SK-N-SH (cell line): ENCODE measurements around the gene HCN1. TPM values are rescaled to one million over a fixed set of nuclear protein-coding genes. Genes with fewer than 3 reads are reported as not detected.

Experiments
- CTCF ChIA-PET: fragments of 300-600, 350-600 bp; formaldehyde crosslinking; extraction: SDS; loops from one replicate; lab custom pipeline; 2021; lab: Yijun Ruan, JAX
- POLR2A ChIA-PET: fragments of 350-600 bp; sonication (Branson Sonifier 250); formaldehyde crosslinking; extraction: SDS; loops from one replicate; lab custom pipeline; 2020; ENCODE audit warnings: antibody characterized with exemption, inconsistent platforms; lab: Yijun Ruan, JAX
- DNase-seq: peaks from one replicate; pipeline ENCODE4 v3.0.0; 2012
- H2AFZ ChIP-seq: fragments of 200-600 bp; sonication (generic); 2 replicates; pipeline ENCODE4 v1.8.1; 2016; ENCODE audit warnings: antibody characterized with exemption, mild to moderate bottlenecking, low read depth
- H3F3A ChIP-seq: fragments of 200-600 bp; sonication (generic); replicated peaks from 2 replicates; pipeline ENCODE3; 2016; ENCODE audit warnings: antibody characterized with exemption, mild to moderate bottlenecking; ENCODE audit not compliant: insufficient read depth
- H3K27ac ChIP-seq, 2 experiments: fragments of 200-500 bp in 1 of 2; fragments of 200-600 bp in 1 of 2; sonication (Bioruptor generic) in 1 of 2; sonication (generic), shearing (Covaris generic) in 1 of 2; 2 replicates each; pipeline versions ENCODE4 v1.5.1 to v1.6.1; 2014 to 2016; ENCODE audit warnings: low read depth in 2 of 2, inconsistent platforms in 1 of 2, low read length in 1 of 2, mild to moderate bottlenecking in 1 of 2, mixed read lengths in 1 of 2
- H3K27me3 ChIP-seq: fragments of 200-600 bp; sonication (generic), shearing (Covaris generic); 2 replicates; pipeline ENCODE4 v1.6.1; 2016; ENCODE audit warnings: mixed run types; ENCODE audit not compliant: insufficient read depth
- H3K36me3 ChIP-seq, 2 experiments: fragments of 200-500 bp in 1 of 2; fragments of 200-600 bp in 1 of 2; sonication (Bioruptor generic) in 1 of 2; sonication (generic) in 1 of 2; replicated peaks in 1 of 2; 2 replicates each; pipeline versions ENCODE3 to v1.5.1; 2014 to 2016; ENCODE audit warnings: low read length in 1 of 2, mild to moderate bottlenecking in 1 of 2; ENCODE audit not compliant: insufficient read depth in 2 of 2, control insufficient read depth in 1 of 2
- H3K4me1 ChIP-seq, 2 experiments: fragments of 200-500 bp in 1 of 2; fragments of 200-600 bp in 1 of 2; sonication (Bioruptor generic) in 1 of 2; sonication (generic), shearing (Covaris generic) in 1 of 2; 2 replicates each; pipeline versions ENCODE4 v1.5.1 to v1.6.1; 2014 to 2016; ENCODE audit warnings: low read depth in 1 of 2, low read length in 1 of 2, mixed run types in 1 of 2; ENCODE audit not compliant: insufficient read depth in 2 of 2, control insufficient read depth in 1 of 2
- H3K4me2 ChIP-seq: fragments of 200-600 bp; sonication (generic), shearing (Covaris generic); 2 replicates; pipeline ENCODE4 v1.6.1; 2017; ENCODE audit warnings: mixed run types
- H3K4me3 ChIP-seq, 2 experiments: fragments of 200-500 bp in 1 of 2; fragments of 200-600 bp in 1 of 2; sonication (Bioruptor generic) in 1 of 2; sonication (generic), shearing (Covaris generic) in 1 of 2; 2 replicates each; pipeline versions ENCODE4 v1.5.1 to v1.8.1; 2014 to 2016; ENCODE audit warnings: low read depth in 2 of 2, inconsistent platforms in 1 of 2, low read length in 1 of 2, mild to moderate bottlenecking in 1 of 2, mixed read lengths in 1 of 2, moderate library complexity in 1 of 2
- H3K79me2 ChIP-seq: fragments of 200-600 bp; sonication (generic); 2 replicates; pipeline ENCODE4 v1.8.1; 2017; ENCODE audit warnings: mild to moderate bottlenecking; ENCODE audit not compliant: insufficient read depth
- H3K9ac ChIP-seq: fragments of 200-600 bp; sonication (generic); 2 replicates; pipeline ENCODE4 v1.6.1; 2017; ENCODE audit warnings: mixed run types
- H3K9me2 ChIP-seq: fragments of 200-600 bp; sonication (generic); 2 replicates; pipeline ENCODE4 v1.6.1; 2017; ENCODE audit warnings: mixed run types
- H3K9me3 ChIP-seq: fragments of 200-600 bp; sonication (generic); 2 replicates; pipeline ENCODE4 v1.6.1; 2017; ENCODE audit warnings: mixed run types, mild to moderate bottlenecking, moderate library complexity
- H4K20me1 ChIP-seq: fragments of 200-600 bp; sonication (generic); 2 replicates; pipeline ENCODE4 v1.6.1; 2017; ENCODE audit warnings: mild to moderate bottlenecking, mixed run types; ENCODE audit not compliant: insufficient read depth
- EZH2phosphoT487 ChIP-seq: fragments of 200-600 bp; sonication (generic); IDR thresholded peaks from 2 replicates; pipeline ENCODE4 v1.6.1; 2017; ENCODE audit warnings: low read depth, mixed run types, mild to moderate bottlenecking, antibody characterized with exemption, moderate library complexity, borderline replicate concordance
- JUND ChIP-seq: IDR thresholded peaks from 2 replicates; pipeline ENCODE4 v1.4.0; 2012
- PBX3 ChIP-seq: IDR thresholded peaks from 2 replicates; pipeline ENCODE4; 2012
- POLR2AphosphoS5 ChIP-seq: IDR thresholded peaks from 2 replicates; pipeline ENCODE4 v1.6.1; 2012; ENCODE audit warnings: low read depth, low read length
- RCOR1 ChIP-seq: fragments of 150-350 bp; IDR thresholded peaks from 2 replicates; pipeline ENCODE4 v1.6.1; 2017; ENCODE audit warnings: antibody characterized with exemption, low read length
- RFX5 ChIP-seq: IDR thresholded peaks from 2 replicates; pipeline ENCODE4 v1.6.1; 2012; ENCODE audit warnings: mild to moderate bottlenecking, improper control_type of control experiment, low read length
- RXRA ChIP-seq: IDR thresholded peaks from 2 replicates; pipeline ENCODE4 v1.4.0; 2012; ENCODE audit warnings: low read depth, mild to moderate bottlenecking, borderline replicate concordance
- TEAD4 ChIP-seq: IDR thresholded peaks from 2 replicates; pipeline ENCODE4 v1.4.0; 2012; ENCODE audit warnings: mild to moderate bottlenecking, borderline replicate concordance; ENCODE audit not compliant: insufficient read depth
- WGBS: methylation state at CpG from one replicate; pipeline ENCODE4 v1.1.6; 2017; ENCODE audit warnings: low lambda C conversion rate; 5-methylcytosine and 5-hydroxymethylcytosine counted together
- polyA plus RNA-seq, 3 experiments: library from polyadenylated mRNA; depleted of rRNA; stranded (reverse); fragments of >200 nt; gene quantifications; 2 replicates each; pipeline ENCODE4 v1.2.3, GENCODE V29; 2012
- TF ChIP-seq, protein P1 (sequence below): fragments of 200-600 bp; sonication (generic); IDR thresholded peaks from 2 replicates; pipeline ENCODE4 v1.6.1; 2017; ENCODE audit warnings: antibody characterized with exemption, mild to moderate bottlenecking, moderate library complexity
- TF ChIP-seq, protein P2 (sequence below): IDR thresholded peaks from 2 replicates; pipeline ENCODE4 v1.4.0; 2012; ENCODE audit warnings: low read depth

The HCN1 gene
- polyA plus RNA-seq, 1 of the 3 experiments (the other 2 are of a cell fraction), result not detected

DNA sequence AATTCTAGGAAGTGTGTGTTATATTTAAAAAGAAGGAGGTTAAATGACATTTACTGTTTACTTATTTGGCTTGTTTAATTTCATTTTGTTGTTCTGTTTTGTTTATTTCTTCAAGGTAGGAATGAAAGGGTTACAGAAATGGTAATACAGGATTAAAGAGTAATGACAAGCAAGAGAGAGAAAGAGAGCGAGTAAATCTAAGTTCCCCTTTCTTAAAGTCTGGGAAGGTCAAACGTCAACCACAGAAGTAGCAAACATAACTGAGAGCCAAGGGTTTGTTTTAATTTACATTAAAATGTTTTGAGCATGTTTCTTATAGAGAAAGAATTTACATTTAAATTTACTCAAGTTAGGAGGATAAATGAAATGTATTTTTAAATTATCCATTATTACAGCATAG lies 18.7 kb downstream of the HCN1 start:
- POLR2A ChIA-PET, result no interaction called here
- CTCF ChIA-PET, result no interaction called here
- no peak overlapping the region for H2AFZ ChIP-seq
- H3K27me3 ChIP-seq, result no peaks in the 10 kb centered on the region
- H4K20me1 ChIP-seq, result no peaks in the 10 kb centered on the region
- no peaks in the 10 kb centered on the region for H3K79me2 ChIP-seq
- TF ChIP-seq EZH2phosphoT487 (no peak), POLR2AphosphoS5 (no peak), TEAD4 (no peak), RCOR1 (no peak), PBX3 (no peak)
- TF ChIP-seq, protein P1, sequence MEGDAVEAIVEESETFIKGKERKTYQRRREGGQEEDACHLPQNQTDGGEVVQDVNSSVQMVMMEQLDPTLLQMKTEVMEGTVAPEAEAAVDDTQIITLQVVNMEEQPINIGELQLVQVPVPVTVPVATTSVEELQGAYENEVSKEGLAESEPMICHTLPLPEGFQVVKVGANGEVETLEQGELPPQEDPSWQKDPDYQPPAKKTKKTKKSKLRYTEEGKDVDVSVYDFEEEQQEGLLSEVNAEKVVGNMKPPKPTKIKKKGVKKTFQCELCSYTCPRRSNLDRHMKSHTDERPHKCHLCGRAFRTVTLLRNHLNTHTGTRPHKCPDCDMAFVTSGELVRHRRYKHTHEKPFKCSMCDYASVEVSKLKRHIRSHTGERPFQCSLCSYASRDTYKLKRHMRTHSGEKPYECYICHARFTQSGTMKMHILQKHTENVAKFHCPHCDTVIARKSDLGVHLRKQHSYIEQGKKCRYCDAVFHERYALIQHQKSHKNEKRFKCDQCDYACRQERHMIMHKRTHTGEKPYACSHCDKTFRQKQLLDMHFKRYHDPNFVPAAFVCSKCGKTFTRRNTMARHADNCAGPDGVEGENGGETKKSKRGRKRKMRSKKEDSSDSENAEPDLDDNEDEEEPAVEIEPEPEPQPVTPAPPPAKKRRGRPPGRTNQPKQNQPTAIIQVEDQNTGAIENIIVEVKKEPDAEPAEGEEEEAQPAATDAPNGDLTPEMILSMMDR, result no peak
- TF ChIP-seq, protein P2, sequence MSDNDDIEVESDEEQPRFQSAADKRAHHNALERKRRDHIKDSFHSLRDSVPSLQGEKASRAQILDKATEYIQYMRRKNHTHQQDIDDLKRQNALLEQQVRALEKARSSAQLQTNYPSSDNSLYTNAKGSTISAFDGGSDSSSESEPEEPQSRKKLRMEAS, result no peak
- no peaks in the 10 kb centered on the region for H3K36me3 ChIP-seq
- no peak overlapping the region for H3K4me3 ChIP-seq
- no peak overlapping the region for H3K27ac ChIP-seq
- WGBS, result 2% methylated on average over 2 of the region's 2 CpGs
- H3K9me2 ChIP-seq, result no peaks in the 10 kb centered on the region
- H3K9me3 ChIP-seq, result no peaks in the 10 kb centered on the region
- H3K9ac ChIP-seq, result no peak overlapping the region
- no peak overlapping the region for H3K4me2 ChIP-seq
- DNase-seq, result no peak
- no peaks in the 10 kb centered on the region for H3K4me1 ChIP-seq
- H3F3A ChIP-seq, result no peaks in the 10 kb centered on the region

- Histone ChIP-seq H3K36me3 (no peaks in the 10 kb centered on the region), H3K9me2 (no peaks in the 10 kb centered on the region), H3K27ac (no peak overlapping the region), H4K20me1 (no peaks in the 10 kb centered on the region), H2AFZ (no peak overlapping the region), H3K4me2 (no peak overlapping the region), H3K9ac (no peak overlapping the region), H3K27me3 (no peaks in the 10 kb centered on the region), H3K4me3 (no peak overlapping the region), H3K79me2 (no peaks in the 10 kb centered on the region), H3K9me3 (no peaks in the 10 kb centered on the region), H3K4me1 (no peaks in the 10 kb centered on the region), H3F3A (no peaks in the 10 kb centered on the region)
- 3% methylated on average over 4 of the region's 4 CpGs for WGBS
- TF ChIP-seq JUND, result no peak
- no peak for TF ChIP-seq RXRA
- ChIA-PET CTCF (no interaction called here), POLR2A (no interaction called here)
- no peak for DNase-seq
Measured at GRCh38 chr5:45672271-45672670, 23.9 kb downstream of the HCN1 start.

GRCh38 chr5:45648744-45649143 lies 47.4 kb downstream of the HCN1 start:
- Histone ChIP-seq H3K4me3 (no peak overlapping the region), H3F3A (no peaks in the 10 kb centered on the region), H3K9ac (no peak overlapping the region), H3K9me3 (no peaks in the 10 kb centered on the region), H3K4me1 (no peaks in the 10 kb centered on the region), H3K36me3 (no peaks in the 10 kb centered on the region), H4K20me1 (no peaks in the 10 kb centered on the region), H3K27ac (no peak overlapping the region), H3K27me3 (no peaks in the 10 kb centered on the region), H3K9me2 (no peaks in the 10 kb centered on the region), H2AFZ (no peak overlapping the region), H3K79me2 (no peaks in the 10 kb centered on the region), H3K4me2 (no peak overlapping the region)
- no peak for TF ChIP-seq RFX5
- TF ChIP-seq, protein P2, result no peak
- no peak for DNase-seq
- WGBS, result 0% methylated on average over 1 of the region's 1 CpG
- ChIA-PET CTCF (no interaction called here), POLR2A (no interaction called here)
